H9 (cell line): ENCODE data around the gene GFPT2. TPM values are rescaled to one million over a fixed set of nuclear protein-coding genes. Genes with fewer than 3 reads are reported as not detected.

Experiments used
- DNase-seq: peaks from one replicate; pipeline ENCODE4 v3.0.0-alpha.2; 2017
- H2AFZ ChIP-seq: one replicate; pipeline ENCODE4 v1.6.1; 2013; ENCODE audit warnings: mild to moderate bottlenecking, low read length, control low read depth, moderate library complexity
- H2AK5ac ChIP-seq: 2 replicates; pipeline ENCODE4 v1.6.1; 2013; ENCODE audit warnings: low read length, control low read depth, mixed read lengths; ENCODE audit not compliant: insufficient read length
- H2BK120ac ChIP-seq: one replicate; pipeline ENCODE4 v1.6.1; 2013; ENCODE audit warnings: low read depth, mild to moderate bottlenecking, low read length, control low read depth, inconsistent platforms; ENCODE audit not compliant: poor library complexity, severe bottlenecking
- H2BK12ac ChIP-seq: 2 replicates; pipeline ENCODE4 v1.6.1; 2013; ENCODE audit warnings: low read length, control low read depth, mixed read lengths, low read depth; ENCODE audit not compliant: insufficient read length
- H2BK15ac ChIP-seq: 2 replicates; pipeline ENCODE4 v1.6.1; 2013; ENCODE audit warnings: low read depth, low read length, control low read depth
- H2BK20ac ChIP-seq: one replicate; pipeline ENCODE4 v1.6.1; 2013; ENCODE audit warnings: low read depth, mild to moderate bottlenecking, low read length, control low read depth, inconsistent platforms; ENCODE audit not compliant: poor library complexity, severe bottlenecking
- H2BK5ac ChIP-seq: 2 replicates; pipeline ENCODE4 v1.6.1; 2013; ENCODE audit warnings: low read length, control low read depth, mixed read lengths; ENCODE audit not compliant: insufficient read length
- H3K14ac ChIP-seq: 2 replicates; pipeline ENCODE4 v1.6.1; 2013; ENCODE audit warnings: low read length, control low read depth; ENCODE audit not compliant: insufficient read depth
- H3K18ac ChIP-seq: 2 replicates; pipeline ENCODE4 v1.6.1; 2013; ENCODE audit warnings: low read depth, mild to moderate bottlenecking, mixed read lengths, low read length, control low read depth; ENCODE audit not compliant: insufficient read length
- H3K23ac ChIP-seq: 2 replicates; pipeline ENCODE4 v1.6.1; 2013; ENCODE audit warnings: low read length, control low read depth, mixed read lengths, low read depth; ENCODE audit not compliant: insufficient read length
- H3K23me2 ChIP-seq: 2 replicates; pipeline ENCODE4 v1.6.1; 2013; ENCODE audit warnings: low read depth, mild to moderate bottlenecking, mixed read lengths, low read length, control low read depth; ENCODE audit not compliant: insufficient read length, poor library complexity, severe bottlenecking
- H3K27ac ChIP-seq: 2 replicates; pipeline ENCODE4 v1.5.1; 2013; ENCODE audit warnings: low read length, control low read depth, mixed read lengths, low read depth; ENCODE audit not compliant: insufficient read length
- H3K27me3 ChIP-seq: 2 replicates; pipeline ENCODE4 v1.6.1; 2013; ENCODE audit warnings: low read length, control low read depth, inconsistent platforms; ENCODE audit not compliant: insufficient read depth
- H3K4ac ChIP-seq: 2 replicates; pipeline ENCODE4 v1.6.1; 2013; ENCODE audit warnings: low read depth, mild to moderate bottlenecking, control low read depth, inconsistent platforms, low read length, moderate library complexity
- H3K4me1 ChIP-seq: 2 replicates; pipeline ENCODE4 v1.6.1; 2013; ENCODE audit warnings: low read length, control low read depth, inconsistent platforms; ENCODE audit not compliant: insufficient read depth
- H3K4me2 ChIP-seq: 2 replicates; pipeline ENCODE4 v1.6.1; 2013; ENCODE audit warnings: low read length, control low read depth, mixed read lengths; ENCODE audit not compliant: insufficient read length, insufficient read depth
- H3K56ac ChIP-seq: 2 replicates; pipeline ENCODE4 v1.6.1; 2013; ENCODE audit warnings: low read depth, mild to moderate bottlenecking, mixed read lengths, low read length, control low read depth; ENCODE audit not compliant: insufficient read length
- H3K79me1 ChIP-seq: 2 replicates; pipeline ENCODE4 v1.6.1; 2013; ENCODE audit warnings: low read depth, mild to moderate bottlenecking, moderate library complexity, low read length, control low read depth, inconsistent platforms; ENCODE audit not compliant: insufficient read depth, poor library complexity, severe bottlenecking
- H3K79me2 ChIP-seq: 2 replicates; pipeline ENCODE4 v1.6.1; 2013; ENCODE audit warnings: low read length, control low read depth, inconsistent platforms; ENCODE audit not compliant: insufficient read depth
- H3K9ac ChIP-seq: 2 replicates; pipeline ENCODE4 v1.6.1; 2013; ENCODE audit warnings: low read length, control low read depth, mixed read lengths; ENCODE audit not compliant: insufficient read length; ENCODE audit errors: extremely low read depth
- H3K9me3 ChIP-seq: one replicate; pipeline ENCODE4 v1.6.1; 2013; ENCODE audit warnings: low read depth, low read length, inconsistent platforms; ENCODE audit not compliant: control insufficient read depth
- H3T11ph ChIP-seq: one replicate; pipeline ENCODE4 v1.6.1; 2013; ENCODE audit warnings: mild to moderate bottlenecking, low read length, control low read depth, inconsistent platforms
- H4K20me1 ChIP-seq: one replicate; pipeline ENCODE4 v1.6.1; 2013; ENCODE audit not compliant: control insufficient read depth, insufficient read length, insufficient read depth
- H4K5ac ChIP-seq: 2 replicates; pipeline ENCODE4 v1.6.1; 2013; ENCODE audit warnings: low read depth, mild to moderate bottlenecking, mixed read lengths, low read length, control low read depth; ENCODE audit not compliant: insufficient read length
- H4K8ac ChIP-seq: replicated peaks from 2 replicates; pipeline ENCODE4 v1.6.1; 2013; ENCODE audit warnings: low read length, control low read depth, mixed read lengths, low read depth; ENCODE audit not compliant: insufficient read length
- H4K91ac ChIP-seq: 2 replicates; pipeline ENCODE4 v1.6.1; 2013; ENCODE audit warnings: low read depth, mild to moderate bottlenecking, moderate library complexity, mixed read lengths, low read length, control low read depth; ENCODE audit not compliant: insufficient read length
- H3K27ac Mint-ChIP-seq, 3 experiments: 2 replicates in 2 of 3; 3 replicates in 1 of 3; pipeline ENCODE4 v1.8.0; 2020 to 2021; ENCODE audit warnings: mixed read lengths in 3 of 3, mild to moderate bottlenecking in 1 of 3, moderate library complexity in 1 of 3
- H3K27me3 Mint-ChIP-seq: 2 replicates; pipeline ENCODE4 v1.8.0; 2021; ENCODE audit warnings: low read depth, mild to moderate bottlenecking, moderate library complexity, mixed read lengths
- H3K36me3 Mint-ChIP-seq, 3 experiments: 2 replicates in 2 of 3; 3 replicates in 1 of 3; pipeline ENCODE4 v1.8.0; 2020 to 2021; ENCODE audit warnings: low read depth in 3 of 3, mixed read lengths in 3 of 3; ENCODE audit not compliant: insufficient read depth in 1 of 3
- H3K4me1 Mint-ChIP-seq, 2 experiments: 2 replicates each; pipeline ENCODE4 v1.8.0; 2020; ENCODE audit warnings: mixed read lengths in 2 of 2
- H3K4me3 Mint-ChIP-seq, 2 experiments: 2 replicates in 1 of 2; 3 replicates in 1 of 2; pipeline ENCODE4 v1.8.0; 2020 to 2021; ENCODE audit warnings: mild to moderate bottlenecking in 2 of 2, mixed read lengths in 2 of 2, moderate library complexity in 1 of 2
- H3K9me3 Mint-ChIP-seq, 2 experiments: 2 replicates in 1 of 2; 3 replicates in 1 of 2; pipeline ENCODE4 v1.8.0; 2020; ENCODE audit warnings: mild to moderate bottlenecking in 2 of 2, mixed read lengths in 2 of 2, moderate library complexity in 1 of 2
- CTCF ChIP-seq: fragments of 200-600 bp; sonication (generic); conservative IDR thresholded peaks from 3 replicates; pipeline ENCODE4 v1.8.0; 2021; ENCODE audit warnings: antibody characterized with exemption, mild to moderate bottlenecking
- WGBS: extraction: QIAGEN DNeasy Blood & Tissue Kit; methylation state at CpG from one replicate; pipeline ENCODE4 v1.1.7; 2013; ENCODE audit warnings: missing lambda C conversion rate, low lambda C conversion rate, mixed read lengths; ENCODE audit not compliant: insufficient read length; ENCODE audit errors: extremely low coverage; 5-methylcytosine and 5-hydroxymethylcytosine counted together
- total RNA-seq: library from RNA; stranded (reverse); gene quantifications from 2 replicates; pipeline ENCODE4 v1.2.1, GENCODE V29; 2021

GFPT2 gene
- total RNA-seq, 1 experiment from 2014 or later = 89.8 TPM

GRCh38 chr5:180358179-180358578 lies 5.0 kb upstream of the GFPT2 start:
- H3K4me2 ChIP-seq = no peak overlapping the region
- H2BK15ac ChIP-seq = no peak overlapping the region
- peaks cover 8% of the 10 kb centered on the region for H3K23me2 ChIP-seq
- no peak overlapping the region for H2BK20ac ChIP-seq
- H3K9ac ChIP-seq = no peak overlapping the region
- H3K4me1 Mint-ChIP-seq = peaks cover 7 to 8% of the 10 kb centered on the region in 2 experiments
- H3K4me3 Mint-ChIP-seq = no peak overlapping the region
- no peak overlapping the region for H3K4ac ChIP-seq
- no peak for TF ChIP-seq CTCF
- H3K27me3 Mint-ChIP-seq = peaks cover 34% of the 10 kb centered on the region
- no peak overlapping the region for H4K5ac ChIP-seq
- H2AFZ ChIP-seq = no peak overlapping the region
- H3K14ac ChIP-seq = no peak overlapping the region
- no peak overlapping the region for H3T11ph ChIP-seq
- no peak overlapping the region for H4K8ac ChIP-seq
- H4K20me1 ChIP-seq = no peaks in the 10 kb centered on the region
- no peak for DNase-seq
- no CpG with 5 or more reads among the region's 6 CpGs for WGBS
- no peak overlapping the region for H2AK5ac ChIP-seq
- H3K56ac ChIP-seq = no peak overlapping the region
- H3K27ac Mint-ChIP-seq = no peak overlapping the region
- no peak overlapping the region for H2BK12ac ChIP-seq
- no peak overlapping the region for H3K18ac ChIP-seq
- no peaks in the 10 kb centered on the region for H3K79me2 ChIP-seq
- H3K23ac ChIP-seq = no peak overlapping the region
- H3K27me3 ChIP-seq = peaks cover 6% of the 10 kb centered on the region; the same call in 1 of the 2 replicates
- no peak overlapping the region for H2BK120ac ChIP-seq
- H3K36me3 Mint-ChIP-seq = peaks cover 2 to 9% (median 3%) of the 10 kb centered on the region in 3 experiments; a peak in 5 of 7 replicates
- no peak overlapping the region for H4K91ac ChIP-seq
- H3K4me1 ChIP-seq = no peaks in the 10 kb centered on the region
- peaks cover 8 to 15% of the 10 kb centered on the region in 2 experiments for H3K9me3 Mint-ChIP-seq
- H3K79me1 ChIP-seq = no peaks in the 10 kb centered on the region
- H2BK5ac ChIP-seq = no peak overlapping the region
- H3K9me3 ChIP-seq = no peaks in the 10 kb centered on the region
- H3K27ac ChIP-seq = no peak overlapping the region
